Activated naive CD4-positive, alpha-beta T cell treated with anti-CD3 and anti-CD28 coated beads, Interleukin-2, amount 10 ng/mL, durations not matched to agents 7 days and 5 days (primary cell): ENCODE data around the gene SYTL2.
"Not testable (repeated sequence)": the region's sequence is repeated elsewhere in the genome, so short reads cannot be mapped to it uniquely, and the experiment has no call there.

Experiments
- CTCF ChIA-PET: fragments of 350-600 bp; sonication (Branson Sonifier 250); formaldehyde crosslinking; loops from one replicate; lab custom pipeline; 2021; ENCODE audit warnings: antibody characterized with exemption; lab: Charles Lee
- DNase-seq: peaks from one replicate; pipeline ENCODE4 v3.0.0-alpha.2; 2020
- H3K27ac Mint-ChIP-seq: one replicate; pipeline ENCODE4 v1.8.0; 2021; ENCODE audit warnings: mild to moderate bottlenecking, moderate library complexity, mixed read lengths
- H3K27me3 Mint-ChIP-seq: one replicate; pipeline ENCODE4 v1.8.0; 2021; ENCODE audit warnings: mild to moderate bottlenecking, mixed read lengths
- H3K36me3 Mint-ChIP-seq: one replicate; pipeline ENCODE4 v1.8.0; 2021; ENCODE audit warnings: mixed read lengths
- H3K4me1 Mint-ChIP-seq: one replicate; pipeline ENCODE4 v1.8.0; 2021; ENCODE audit warnings: mixed read lengths
- H3K4me3 Mint-ChIP-seq: one replicate; pipeline ENCODE4 v1.8.0; 2021; ENCODE audit warnings: mild to moderate bottlenecking, moderate library complexity, mixed read lengths
- H3K9me3 Mint-ChIP-seq: one replicate; pipeline ENCODE4 v1.8.0; 2021; ENCODE audit warnings: mixed read lengths

The SYTL2 gene

GRCh38 chr11:85663080-85663752, 147.7 kb downstream of the SYTL2 start:
- Mint-ChIP-seq H3K27ac (peak overlapping the region; percentile 98), H3K36me3 (peaks cover 47% of the 10 kb centered on the region)
- DNase-seq, result peak; percentile 33

GRCh38 chr11:85661972-85662664, 148.8 kb downstream of the SYTL2 start:
- H3K9me3 Mint-ChIP-seq, result no peaks in the 10 kb centered on the region
- CTCF ChIA-PET, result interaction anchor here (0.9 kb wide), 1 partner anchor 14 kb away, joined by 4 read pairs; the partner anchor contains the start of gene TMEM126A
- DNase-seq, result no peak
- peaks cover 49% of the 10 kb centered on the region for H3K36me3 Mint-ChIP-seq
- no peak overlapping the region for H3K27ac Mint-ChIP-seq
- peaks cover 53% of the 10 kb centered on the region for H3K4me1 Mint-ChIP-seq
- H3K4me3 Mint-ChIP-seq, result peak overlapping the region; percentile 98
- H3K27me3 Mint-ChIP-seq, result no peaks in the 10 kb centered on the region

More at GRCh38 chr11:85663080-85663752, 147.7 kb downstream of the SYTL2 start:
- CTCF ChIA-PET, result interaction anchor here (1.8 to 2.7 kb wide), 3 partner anchors 15 to 90 kb away, joined by 4 to 8 read pairs (median 7); partner anchors contain the start of genes DLG2, TMEM126A and TMEM126B
- H3K4me3 Mint-ChIP-seq, result peak overlapping the region; percentile 98
- H3K9me3 Mint-ChIP-seq, result no peaks in the 10 kb centered on the region
- H3K4me1 Mint-ChIP-seq, result peaks cover 50% of the 10 kb centered on the region
- no peaks in the 10 kb centered on the region for H3K27me3 Mint-ChIP-seq

- Mint-ChIP-seq H3K4me1 (peaks cover 51% of the 10 kb centered on the region), H3K9me3 (no peaks in the 10 kb centered on the region), H3K4me3 (no peak overlapping the region), H3K27me3 (no peaks in the 10 kb centered on the region), H3K27ac (no peak overlapping the region), H3K36me3 (peaks cover 47% of the 10 kb centered on the region)
- DNase-seq, result no peak
- CTCF ChIA-PET, result no interaction called here
Observed at GRCh38 chr11:85658180-85658579, 152.8 kb downstream of the SYTL2 start.

GRCh38 chr11:85656777-85657176, 154.2 kb downstream of the SYTL2 start:
- CTCF ChIA-PET, result interaction anchor here (1.2 kb wide), 1 partner anchor 8 kb away, joined by 3 read pairs; the partner anchor contains the start of gene TMEM126A
- H3K9me3 Mint-ChIP-seq, result no peaks in the 10 kb centered on the region
- H3K36me3 Mint-ChIP-seq, result peaks cover 45% of the 10 kb centered on the region
- H3K27ac Mint-ChIP-seq, result no peak overlapping the region
- peaks cover 51% of the 10 kb centered on the region for H3K4me1 Mint-ChIP-seq
- H3K27me3 Mint-ChIP-seq, result no peaks in the 10 kb centered on the region
- no peak for DNase-seq
- H3K4me3 Mint-ChIP-seq, result no peak overlapping the region

GRCh38 chr11:85654343-85654742, 156.6 kb downstream of the SYTL2 start:
- CTCF ChIA-PET, H3K27me3 Mint-ChIP-seq, H3K4me3 Mint-ChIP-seq, DNase-seq, H3K27ac Mint-ChIP-seq, H3K9me3 Mint-ChIP-seq: not testable (repeated sequence)
- Mint-ChIP-seq H3K36me3 (peaks cover 35% of the 10 kb centered on the region), H3K4me1 (peaks cover 41% of the 10 kb centered on the region)

- Mint-ChIP-seq H3K27ac (peak overlapping the region; percentile 35), H3K4me1 (peaks cover 44% of the 10 kb centered on the region), H3K27me3 (no peaks in the 10 kb centered on the region), H3K36me3 (peaks cover 29% of the 10 kb centered on the region), H3K4me3 (no peak overlapping the region), H3K9me3 (no peaks in the 10 kb centered on the region)
- CTCF ChIA-PET, result no interaction called here
- DNase-seq, result no peak
Observed at GRCh38 chr11:85652786-85653447, 158.0 kb downstream of the SYTL2 start.

GRCh38 chr11:85651118-85651517, 159.8 kb downstream of the SYTL2 start:
- H3K36me3 Mint-ChIP-seq, result peaks cover 20% of the 10 kb centered on the region
- no peaks in the 10 kb centered on the region for H3K27me3 Mint-ChIP-seq
- peaks cover 46% of the 10 kb centered on the region for H3K4me1 Mint-ChIP-seq
- CTCF ChIA-PET, result no interaction called here
- DNase-seq, result no peak
- no peak overlapping the region for H3K27ac Mint-ChIP-seq
- no peaks in the 10 kb centered on the region for H3K9me3 Mint-ChIP-seq
- H3K4me3 Mint-ChIP-seq, result no peak overlapping the region

- CTCF ChIA-PET, result interaction anchor here (0.9 to 1.8 kb wide), 7 partner anchors 9 to 771 kb away, joined by 3 to 8 read pairs (median 4); partner anchors contain the start of gene TMEM126B
- peak within 1 kb of the TSS; percentile 95 for H3K27ac Mint-ChIP-seq
Observed at GRCh38 chr11:85647604-85648299, 163.2 kb downstream of the SYTL2 start, which contains the start of gene TMEM126A. Gene TMEM126A, plus strand, starts transcription at chr11:85647967. Its CDS starts 2,289 bp downstream, at chr11:85650256.

GRCh38 chr11:85647078-85647477, 163.9 kb downstream of the SYTL2 start:
- peaks cover 14% of the 10 kb centered on the region for H3K36me3 Mint-ChIP-seq
- peaks cover 35% of the 10 kb centered on the region for H3K4me1 Mint-ChIP-seq
- CTCF ChIA-PET, result interaction anchor here (0.6 to 1.8 kb wide), 3 partner anchors 8 to 64 kb away, joined by 4 to 5 read pairs (median 4); partner anchors contain the start of gene TMEM126B
- H3K27me3 Mint-ChIP-seq, result peaks cover 23% of the 10 kb centered on the region
- peak overlapping the region; percentile 95 for H3K27ac Mint-ChIP-seq
- H3K4me3 Mint-ChIP-seq, result peak overlapping the region; percentile 90
- H3K9me3 Mint-ChIP-seq, result no peaks in the 10 kb centered on the region
- no peak for DNase-seq

More at GRCh38 chr11:85647604-85648299, 163.2 kb downstream of the SYTL2 start, which contains the start of gene TMEM126A:
- DNase-seq, result peak; percentile 94
- Mint-ChIP-seq H3K4me1 (peaks cover 38% of the 10 kb centered on the region), H3K36me3 (peaks cover 17% of the 10 kb centered on the region), H3K4me3 (peak within 1 kb of the TSS; percentile 90), H3K9me3 (no peaks in the 10 kb centered on the region), H3K27me3 (peaks cover 23% of the 10 kb centered on the region)
